Choroid plexus epithelial cell (primary cell): Measurements from ENCODE around the gene CBX8.
"Not testable (repeated sequence)": the region's sequence is repeated elsewhere in the genome, so short reads cannot be mapped to it uniquely, and the experiment has no call there.

Experiments
- DNase-seq: peaks from one replicate; pipeline ENCODE4 v3.0.0-alpha.2; 2010; ENCODE audit warnings: low read depth
- H3K4me3 ChIP-seq: 2 replicates; pipeline ENCODE4 v1.5.1; 2011; ENCODE audit warnings: low read depth, mild to moderate bottlenecking, control low read depth, low read length, moderate library complexity
- TF ChIP-seq, protein P1 (sequence below): conservative IDR thresholded peaks from 2 replicates; pipeline ENCODE4 v1.5.1; 2011; ENCODE audit warnings: low read depth, mild to moderate bottlenecking, control low read depth, inconsistent platforms, low read length, moderate library complexity

The CBX8 gene

GRCh38 chr17:79757140-79757745 lies 39.6 kb downstream of the CBX8 start:
- DNase-seq = no peak

GRCh38 chr17:79755591-79755990 lies 41.3 kb downstream of the CBX8 start:
- H3K4me3 ChIP-seq = no peak overlapping the region
- TF ChIP-seq, protein P1, sequence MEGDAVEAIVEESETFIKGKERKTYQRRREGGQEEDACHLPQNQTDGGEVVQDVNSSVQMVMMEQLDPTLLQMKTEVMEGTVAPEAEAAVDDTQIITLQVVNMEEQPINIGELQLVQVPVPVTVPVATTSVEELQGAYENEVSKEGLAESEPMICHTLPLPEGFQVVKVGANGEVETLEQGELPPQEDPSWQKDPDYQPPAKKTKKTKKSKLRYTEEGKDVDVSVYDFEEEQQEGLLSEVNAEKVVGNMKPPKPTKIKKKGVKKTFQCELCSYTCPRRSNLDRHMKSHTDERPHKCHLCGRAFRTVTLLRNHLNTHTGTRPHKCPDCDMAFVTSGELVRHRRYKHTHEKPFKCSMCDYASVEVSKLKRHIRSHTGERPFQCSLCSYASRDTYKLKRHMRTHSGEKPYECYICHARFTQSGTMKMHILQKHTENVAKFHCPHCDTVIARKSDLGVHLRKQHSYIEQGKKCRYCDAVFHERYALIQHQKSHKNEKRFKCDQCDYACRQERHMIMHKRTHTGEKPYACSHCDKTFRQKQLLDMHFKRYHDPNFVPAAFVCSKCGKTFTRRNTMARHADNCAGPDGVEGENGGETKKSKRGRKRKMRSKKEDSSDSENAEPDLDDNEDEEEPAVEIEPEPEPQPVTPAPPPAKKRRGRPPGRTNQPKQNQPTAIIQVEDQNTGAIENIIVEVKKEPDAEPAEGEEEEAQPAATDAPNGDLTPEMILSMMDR = no peak
- DNase-seq = no peak

More at GRCh38 chr17:79757140-79757745, 39.6 kb downstream of the CBX8 start:
- no peak overlapping the region for H3K4me3 ChIP-seq
- TF ChIP-seq, protein P1 = no peak

DNA sequence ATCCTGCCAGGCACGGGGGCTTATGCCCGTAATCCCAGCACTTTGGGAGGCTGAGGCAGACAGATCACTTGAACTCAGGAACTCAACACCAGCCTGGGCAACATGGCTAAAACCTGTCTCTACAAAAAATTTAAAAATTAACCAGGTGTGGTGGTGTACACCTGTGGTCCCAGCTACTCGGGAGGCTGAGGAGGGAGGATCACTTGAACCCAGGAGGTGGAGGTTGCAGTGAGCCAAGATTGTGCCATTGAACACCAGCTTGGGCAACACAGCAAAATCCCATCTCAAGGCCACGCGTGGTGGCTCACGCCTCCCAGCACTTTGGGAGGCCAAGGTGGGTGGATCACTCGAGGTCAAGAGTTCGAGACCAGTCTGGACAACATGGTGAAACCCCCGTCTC lies 42.0 kb downstream of the CBX8 start:
- H3K4me3 ChIP-seq, DNase-seq: not testable (repeated sequence)

DNA sequence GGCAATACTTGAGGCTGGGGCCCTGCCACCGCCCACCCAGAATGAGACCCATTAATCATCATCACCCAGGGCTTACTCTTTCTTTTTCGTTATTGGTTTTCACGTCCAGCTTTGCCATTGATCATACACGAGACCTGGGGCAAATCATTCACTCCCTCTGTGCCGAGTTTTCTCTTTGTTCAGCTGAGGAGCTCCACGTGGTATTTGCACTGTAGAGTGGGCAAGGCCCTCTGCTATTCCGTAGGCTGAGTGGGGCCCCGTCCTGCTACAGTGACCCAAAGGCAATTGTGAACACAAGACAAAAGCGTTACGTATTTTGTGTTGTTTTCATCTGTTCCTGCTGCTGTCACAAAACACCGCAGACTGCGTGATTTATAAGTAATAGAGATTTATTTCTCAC lies 42.5 kb downstream of the CBX8 start:
- TF ChIP-seq, protein P1 = no peak
- no peak for DNase-seq
- no peak overlapping the region for H3K4me3 ChIP-seq

GRCh38 chr17:79752175-79752574 lies 44.7 kb downstream of the CBX8 start:
- DNase-seq = no peak
- TF ChIP-seq, protein P1 = no peak
- H3K4me3 ChIP-seq = no peak overlapping the region

DNA sequence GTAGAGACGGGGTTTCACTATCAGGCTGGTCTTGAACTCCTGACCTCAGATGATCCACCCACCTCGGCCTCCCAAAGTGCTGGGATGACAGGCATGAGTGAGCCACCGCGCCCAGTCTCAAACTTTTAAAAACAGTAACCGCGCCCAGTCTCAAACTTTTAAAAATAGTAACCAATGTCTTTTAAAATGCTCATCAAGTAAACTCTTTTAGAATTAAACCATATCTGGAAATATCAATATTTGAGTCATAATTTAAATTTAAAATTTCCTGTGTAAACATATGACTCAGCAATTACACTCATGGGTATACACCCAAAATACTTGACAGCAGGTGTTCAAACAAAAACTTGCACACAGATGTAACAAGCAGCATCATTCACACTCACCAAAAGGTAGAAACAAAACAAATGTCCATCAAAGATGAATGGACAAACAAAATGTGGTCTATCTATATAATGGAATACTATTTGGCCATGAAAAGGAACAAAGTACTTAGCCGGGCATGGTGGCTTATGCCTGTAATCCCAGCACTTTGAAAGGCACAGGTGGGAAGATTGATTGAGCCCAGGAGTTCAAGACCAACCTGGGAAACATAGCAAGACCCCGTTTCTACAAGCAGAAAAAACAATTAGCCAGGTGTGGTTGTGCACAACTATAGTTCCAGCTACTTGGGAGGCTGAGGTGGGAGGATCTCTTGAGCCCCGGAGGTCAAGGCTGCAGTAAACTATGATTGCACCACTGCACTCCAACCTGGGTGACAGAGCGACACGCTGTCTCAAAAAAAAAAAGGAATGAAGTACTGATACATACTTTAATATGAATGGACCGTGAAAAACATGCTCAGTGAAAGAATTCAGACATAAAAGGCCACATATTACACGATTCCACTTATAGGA lies 46.0 kb downstream of the CBX8 start:
- no peak overlapping the region for H3K4me3 ChIP-seq
- TF ChIP-seq, protein P1 = no peak
- DNase-seq = no peak

GRCh38 chr17:79749958-79750357 lies 46.9 kb downstream of the CBX8 start:
- H3K4me3 ChIP-seq = no peak overlapping the region
- no peak for DNase-seq
- TF ChIP-seq, protein P1 = no peak
